Karpas-422 (cell line): Measurements from ENCODE around the gene AMFR. TPM values are rescaled to one million over a fixed set of nuclear protein-coding genes. Genes with fewer than 3 reads are reported as not detected.

Experiments used
- DNase-seq: peaks from one replicate; pipeline ENCODE4 v3.0.0-alpha.2; 2015
- H2AFZ ChIP-seq: fragments of 200-600 bp; sonication (generic); 2 replicates; pipeline ENCODE4 v1.6.1; 2014; ENCODE audit warnings: antibody characterized with exemption, low read length, mixed read lengths
- H3K27ac ChIP-seq: fragments of 200-600 bp; sonication (generic); 2 replicates; pipeline ENCODE4 v1.5.1; 2014; ENCODE audit warnings: mild to moderate bottlenecking, low read length, moderate library complexity
- H3K27me3 ChIP-seq: fragments of 200-600 bp; sonication (generic); 2 replicates; pipeline ENCODE4 v1.6.1; 2014; ENCODE audit warnings: low read length, mixed read lengths
- H3K36me3 ChIP-seq: fragments of 200-600 bp; sonication (generic); 2 replicates; pipeline ENCODE4 v1.6.1; 2014; ENCODE audit warnings: low read length, mixed read lengths; ENCODE audit not compliant: insufficient read depth
- H3K4me1 ChIP-seq: fragments of 200-600 bp; sonication (generic); 2 replicates; pipeline ENCODE4 v1.6.1; 2014; ENCODE audit warnings: mild to moderate bottlenecking, low read length, mixed read lengths
- H3K4me2 ChIP-seq: fragments of 200-600 bp; sonication (generic); 2 replicates; pipeline ENCODE4 v1.6.1; 2014; ENCODE audit warnings: low read length, low read depth, mild to moderate bottlenecking; ENCODE audit not compliant: poor library complexity, severe bottlenecking
- H3K4me3 ChIP-seq: fragments of 200-600 bp; sonication (generic); 2 replicates; pipeline ENCODE4 v1.5.1; 2014; ENCODE audit warnings: mild to moderate bottlenecking, antibody characterized with exemption, low read length, mixed read lengths
- H3K79me2 ChIP-seq: fragments of 200-600 bp; sonication (generic); 2 replicates; pipeline ENCODE4 v1.6.1; 2014; ENCODE audit warnings: mild to moderate bottlenecking, low read length, mixed read lengths
- H3K9ac ChIP-seq: fragments of 200-600 bp; sonication (generic); 2 replicates; pipeline ENCODE4 v1.6.0; 2014; ENCODE audit warnings: low read length
- H3K9me2 ChIP-seq: fragments of 200-600 bp; sonication (generic), shearing (Covaris generic); replicated peaks from 2 replicates; pipeline ENCODE4 v1.6.0; 2014; ENCODE audit warnings: mild to moderate bottlenecking, low read length, moderate library complexity; ENCODE audit not compliant: insufficient read depth
- H3K9me3 ChIP-seq: fragments of 300-700, 200-600 bp; sonication (generic); 2 replicates; pipeline ENCODE4 v1.6.1; 2014; ENCODE audit warnings: low read length, mixed read lengths
- H4K20me1 ChIP-seq: fragments of 200-600 bp; sonication (generic); 2 replicates; pipeline ENCODE4 v1.6.1; 2014; ENCODE audit warnings: mild to moderate bottlenecking, antibody characterized with exemption, low read length, low read depth; ENCODE audit not compliant: insufficient read depth
- total RNA-seq: library from RNA; depleted of rRNA; stranded (reverse); fragments of >200 nt; shearing (Covaris generic); gene quantifications from 2 replicates; pipeline ENCODE4 v1.2.3, GENCODE V29; 2014; ENCODE audit warnings: low replicate concordance

Gene AMFR
- total RNA-seq, 1 experiment from 2014 or later: 243 TPM

- Histone ChIP-seq H2AFZ (no peak overlapping the region), H3K27me3 (no peaks in the 10 kb centered on the region), H3K36me3 (no peaks in the 10 kb centered on the region), H3K9me3 (no peaks in the 10 kb centered on the region), H3K4me2 (no peak overlapping the region), H3K9ac (no peak overlapping the region), H3K27ac (no peak overlapping the region), H4K20me1 (0 out of 2 replicates have a peak, but pooled peaks cover 2% of the 10 kb centered on the region), H3K4me1 (peaks cover 3% of the 10 kb centered on the region; the same call in 1 of the 2 replicates), H3K4me3 (no peak overlapping the region), H3K79me2 (no peaks in the 10 kb centered on the region), H3K9me2 (no peaks in the 10 kb centered on the region)
- DNase-seq: no peak
Measured at GRCh38 chr16:56320056-56320455, 105.3 kb downstream of the AMFR start.

GRCh38 chr16:56319376-56319775 lies 106.0 kb downstream of the AMFR start:
- Histone ChIP-seq H2AFZ (no peak overlapping the region), H3K9me2 (no peaks in the 10 kb centered on the region), H3K36me3 (no peaks in the 10 kb centered on the region), H3K9me3 (no peaks in the 10 kb centered on the region), H4K20me1 (0 out of 2 replicates have a peak, but pooled peaks cover 2% of the 10 kb centered on the region), H3K4me2 (no peak overlapping the region), H3K79me2 (no peaks in the 10 kb centered on the region), H3K9ac (no peak overlapping the region), H3K27me3 (no peaks in the 10 kb centered on the region), H3K4me3 (no peak overlapping the region), H3K4me1 (peaks cover 3% of the 10 kb centered on the region; the same call in 1 of the 2 replicates), H3K27ac (no peak overlapping the region)
- no peak for DNase-seq

- Histone ChIP-seq H4K20me1 (0 out of 2 replicates have a peak, but pooled peaks cover 2% of the 10 kb centered on the region), H3K27me3 (no peaks in the 10 kb centered on the region), H3K79me2 (no peaks in the 10 kb centered on the region), H3K9me3 (no peaks in the 10 kb centered on the region), H3K27ac (no peak overlapping the region), H2AFZ (no peak overlapping the region), H3K36me3 (no peaks in the 10 kb centered on the region), H3K4me2 (no peak overlapping the region), H3K4me1 (peaks cover 3% of the 10 kb centered on the region; the same call in 1 of the 2 replicates), H3K9me2 (no peaks in the 10 kb centered on the region), H3K9ac (no peak overlapping the region), H3K4me3 (no peak overlapping the region)
- no peak for DNase-seq
Measured at GRCh38 chr16:56318827-56319140, 106.6 kb downstream of the AMFR start.

- Histone ChIP-seq H4K20me1 (0 out of 2 replicates have a peak, but pooled peaks cover 2% of the 10 kb centered on the region), H3K9ac (peak overlapping the region; percentile 2; the same call in 1 of the 2 replicates), H3K27ac (no peak overlapping the region), H3K4me3 (no peak overlapping the region), H2AFZ (no peak overlapping the region), H3K9me3 (no peaks in the 10 kb centered on the region), H3K4me2 (no peak overlapping the region), H3K27me3 (no peaks in the 10 kb centered on the region), H3K79me2 (no peaks in the 10 kb centered on the region), H3K9me2 (no peaks in the 10 kb centered on the region), H3K36me3 (no peaks in the 10 kb centered on the region), H3K4me1 (peaks cover 3% of the 10 kb centered on the region; the same call in 1 of the 2 replicates)
- DNase-seq: peak; percentile 87
Measured at GRCh38 chr16:56317998-56318826, 107.1 kb downstream of the AMFR start.

- Histone ChIP-seq H2AFZ (no peak overlapping the region), H3K4me3 (no peak overlapping the region), H4K20me1 (0 out of 2 replicates have a peak, but pooled peaks cover 2% of the 10 kb centered on the region), H3K36me3 (no peaks in the 10 kb centered on the region), H3K27ac (no peak overlapping the region), H3K9ac (no peak overlapping the region), H3K9me3 (no peaks in the 10 kb centered on the region), H3K27me3 (no peaks in the 10 kb centered on the region), H3K4me1 (peaks cover 3% of the 10 kb centered on the region; the same call in 1 of the 2 replicates), H3K4me2 (no peak overlapping the region), H3K79me2 (no peaks in the 10 kb centered on the region), H3K9me2 (no peaks in the 10 kb centered on the region)
- DNase-seq: no peak
Measured at GRCh38 chr16:56316545-56316944, 108.8 kb downstream of the AMFR start.

GRCh38 chr16:56315955-56316354 lies 109.4 kb downstream of the AMFR start:
- Histone ChIP-seq H3K9me3 (no peaks in the 10 kb centered on the region), H2AFZ (no peak overlapping the region), H3K27ac (no peak overlapping the region), H3K4me1 (peaks cover 3% of the 10 kb centered on the region; the same call in 1 of the 2 replicates), H3K27me3 (no peaks in the 10 kb centered on the region), H3K9me2 (no peaks in the 10 kb centered on the region), H3K9ac (no peak overlapping the region), H3K79me2 (no peaks in the 10 kb centered on the region), H3K4me3 (no peak overlapping the region), H4K20me1 (0 out of 2 replicates have a peak, but pooled peaks cover 2% of the 10 kb centered on the region), H3K36me3 (no peaks in the 10 kb centered on the region), H3K4me2 (no peak overlapping the region)
- DNase-seq: no peak

GRCh38 chr16:56314244-56314850 lies 111.0 kb downstream of the AMFR start:
- Histone ChIP-seq H3K27ac (no peak overlapping the region), H3K9me2 (no peaks in the 10 kb centered on the region), H4K20me1 (0 out of 2 replicates have a peak, but pooled peaks cover 2% of the 10 kb centered on the region), H3K4me2 (no peak overlapping the region), H3K27me3 (no peaks in the 10 kb centered on the region), H3K9ac (no peak overlapping the region), H3K9me3 (no peaks in the 10 kb centered on the region), H3K4me1 (peaks cover 3% of the 10 kb centered on the region; the same call in 1 of the 2 replicates), H3K36me3 (no peaks in the 10 kb centered on the region), H2AFZ (no peak overlapping the region), H3K79me2 (no peaks in the 10 kb centered on the region), H3K4me3 (no peak overlapping the region)
- no peak for DNase-seq

GRCh38 chr16:56312556-56312955 lies 112.8 kb downstream of the AMFR start:
- Histone ChIP-seq H3K4me1 (no peaks in the 10 kb centered on the region), H3K36me3 (no peaks in the 10 kb centered on the region), H3K9me2 (no peaks in the 10 kb centered on the region), H2AFZ (no peak overlapping the region), H3K4me2 (no peak overlapping the region), H3K4me3 (no peak overlapping the region), H3K27ac (no peak overlapping the region), H3K9me3 (no peaks in the 10 kb centered on the region), H3K9ac (no peak overlapping the region), H4K20me1 (0 out of 2 replicates have a peak, but pooled peaks cover 2% of the 10 kb centered on the region), H3K79me2 (no peaks in the 10 kb centered on the region), H3K27me3 (no peaks in the 10 kb centered on the region)
- no peak for DNase-seq
